Stimulated activated memory B cell treated with anti-CD40 and anti-IgM and Interleukin-4, amounts not matched to agents 10 μg/mL and 1 μg/mL and 100 μg/mL, for 72 hours (primary cell): Measurements from ENCODE around the gene UBASH3A.

Experiments
- ATAC-seq: fragments of 150-1000 bp; cut with Tn5 transposase; 2 replicates; pipeline ENCODE4 v1.10.0; 2021
- H3K27ac Mint-ChIP-seq: one replicate; pipeline ENCODE4 v1.8.0; 2022; ENCODE audit warnings: mild to moderate bottlenecking, mixed read lengths
- H3K27me3 Mint-ChIP-seq: one replicate; pipeline ENCODE4 v1.8.0; 2022; ENCODE audit warnings: mixed read lengths
- H3K36me3 Mint-ChIP-seq: one replicate; pipeline ENCODE4 v1.8.0; 2022; ENCODE audit warnings: mixed read lengths
- H3K4me1 Mint-ChIP-seq: one replicate; pipeline ENCODE4 v1.8.0; 2022; ENCODE audit warnings: mixed read lengths
- H3K4me3 Mint-ChIP-seq: one replicate; pipeline ENCODE4 v1.8.0; 2022; ENCODE audit warnings: mild to moderate bottlenecking, moderate library complexity, mixed read lengths
- H3K9me3 Mint-ChIP-seq: one replicate; pipeline ENCODE4 v1.8.0; 2022; ENCODE audit warnings: mixed read lengths

Gene UBASH3A

DNA sequence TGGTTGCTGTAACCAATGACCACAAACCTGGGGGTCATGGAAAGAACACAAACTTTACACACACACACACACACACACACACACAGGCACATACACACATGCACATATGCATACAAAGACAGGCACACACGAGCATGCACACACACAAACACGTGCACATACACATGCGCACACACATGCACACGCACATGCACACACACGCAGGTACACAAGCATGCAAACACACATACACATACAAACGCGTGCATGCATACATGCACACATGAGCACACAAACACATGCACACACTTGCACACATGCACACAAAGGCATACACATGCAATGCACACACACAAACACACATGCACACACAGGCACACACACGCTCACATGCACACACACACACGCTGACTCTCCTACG is 44.0 kb downstream of the UBASH3A start:
- peaks cover 37% of the 10 kb centered on the region for H3K4me1 Mint-ChIP-seq
- no peaks in the 10 kb centered on the region for H3K9me3 Mint-ChIP-seq
- H3K36me3 Mint-ChIP-seq = no peaks in the 10 kb centered on the region
- H3K27me3 Mint-ChIP-seq = peaks cover 25% of the 10 kb centered on the region
- no peak overlapping the region for H3K4me3 Mint-ChIP-seq
- H3K27ac Mint-ChIP-seq = no peak overlapping the region
- ATAC-seq = no peak

DNA sequence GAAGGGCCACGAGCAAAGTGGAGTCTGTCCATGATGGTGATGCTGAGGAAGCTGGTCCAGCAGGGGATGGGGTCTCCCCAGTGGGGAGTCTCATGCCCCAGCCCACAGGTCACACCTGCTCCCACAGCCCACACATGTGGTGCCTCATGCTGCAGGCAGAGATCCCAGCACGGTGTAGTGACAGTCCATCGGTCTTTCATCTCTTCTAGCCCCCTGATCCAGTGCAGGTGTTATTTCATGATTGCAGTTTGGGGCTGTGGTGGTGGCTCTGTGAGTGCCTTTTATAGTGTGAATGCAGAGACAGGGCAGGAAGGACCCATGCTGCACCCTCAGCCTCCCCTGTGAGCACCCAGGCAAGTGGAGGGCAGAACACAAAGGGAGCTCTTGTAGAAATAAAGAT is 45.0 kb downstream of the UBASH3A start:
- Mint-ChIP-seq H3K27me3 (peaks cover 22% of the 10 kb centered on the region), H3K9me3 (no peaks in the 10 kb centered on the region), H3K36me3 (no peaks in the 10 kb centered on the region), H3K4me1 (peaks cover 40% of the 10 kb centered on the region), H3K4me3 (no peak overlapping the region), H3K27ac (no peak overlapping the region)
- ATAC-seq = no peak

DNA sequence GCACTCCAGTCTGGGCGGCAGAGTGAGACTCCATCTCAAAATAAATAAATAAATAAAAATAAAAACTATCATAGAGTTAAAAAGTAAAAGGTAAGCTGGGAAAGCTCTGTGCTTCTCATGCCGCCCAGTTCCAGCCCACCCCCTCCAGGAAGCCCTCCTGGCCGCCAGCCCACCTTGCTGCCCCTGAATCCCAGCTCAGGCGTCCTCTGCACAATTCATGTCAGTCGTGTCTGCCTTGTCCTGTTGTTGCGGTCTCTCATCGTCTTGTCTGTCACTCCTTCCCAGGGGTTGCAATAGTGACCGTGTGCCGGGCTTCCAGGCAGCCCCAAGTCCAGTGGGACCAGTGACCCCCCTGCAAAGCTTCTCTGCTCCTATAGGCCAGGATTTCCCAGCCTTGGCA is 48.2 kb downstream of the UBASH3A start:
- Mint-ChIP-seq H3K36me3 (no peaks in the 10 kb centered on the region), H3K27ac (no peak overlapping the region), H3K9me3 (no peaks in the 10 kb centered on the region), H3K27me3 (peaks cover 21% of the 10 kb centered on the region), H3K4me3 (no peak overlapping the region), H3K4me1 (peaks cover 25% of the 10 kb centered on the region)
- no peak for ATAC-seq

DNA sequence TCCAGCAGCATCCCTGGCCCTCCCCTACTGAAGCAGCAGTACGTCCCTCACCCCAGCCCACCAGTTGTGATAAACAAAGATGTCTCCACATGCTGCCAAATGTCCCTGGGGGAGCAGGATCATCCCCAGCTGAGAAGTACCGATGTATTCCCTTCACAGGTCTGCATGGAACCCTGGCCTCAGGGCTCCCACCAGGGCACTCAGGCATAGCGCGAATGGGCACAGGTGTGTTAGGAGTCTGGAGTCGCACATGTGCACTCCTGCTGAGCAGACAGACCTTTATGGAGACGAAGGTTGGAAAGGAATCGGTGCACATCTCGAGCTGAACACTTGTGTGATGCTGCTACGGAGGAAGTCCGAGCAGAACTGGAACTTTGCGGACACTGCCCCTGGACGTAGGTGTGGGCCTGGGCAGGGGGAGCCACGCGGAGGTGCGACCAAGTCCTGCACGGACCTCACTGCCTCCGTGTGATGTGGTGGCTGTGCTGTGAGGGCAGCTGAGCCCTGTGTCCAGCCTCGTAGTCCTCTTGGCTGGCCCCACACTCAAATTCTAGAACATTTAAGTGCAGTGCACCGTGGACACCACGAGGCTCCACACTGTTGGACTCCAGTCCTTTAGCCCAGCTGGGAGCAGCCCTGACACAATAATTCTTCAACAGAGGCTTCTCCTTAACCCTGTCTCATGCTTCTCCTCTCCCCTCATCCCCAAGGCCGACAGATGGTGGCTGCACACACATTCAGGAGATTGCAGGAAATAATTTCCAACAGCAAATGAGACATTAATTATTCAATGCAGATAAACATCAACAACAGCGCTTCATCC is 48.9 kb downstream of the UBASH3A start:
- H3K4me3 Mint-ChIP-seq = no peak overlapping the region
- H3K9me3 Mint-ChIP-seq = no peaks in the 10 kb centered on the region
- H3K4me1 Mint-ChIP-seq = peaks cover 25% of the 10 kb centered on the region
- no peaks in the 10 kb centered on the region for H3K36me3 Mint-ChIP-seq
- H3K27me3 Mint-ChIP-seq = peaks cover 21% of the 10 kb centered on the region
- H3K27ac Mint-ChIP-seq = no peak overlapping the region
- no peak for ATAC-seq

DNA sequence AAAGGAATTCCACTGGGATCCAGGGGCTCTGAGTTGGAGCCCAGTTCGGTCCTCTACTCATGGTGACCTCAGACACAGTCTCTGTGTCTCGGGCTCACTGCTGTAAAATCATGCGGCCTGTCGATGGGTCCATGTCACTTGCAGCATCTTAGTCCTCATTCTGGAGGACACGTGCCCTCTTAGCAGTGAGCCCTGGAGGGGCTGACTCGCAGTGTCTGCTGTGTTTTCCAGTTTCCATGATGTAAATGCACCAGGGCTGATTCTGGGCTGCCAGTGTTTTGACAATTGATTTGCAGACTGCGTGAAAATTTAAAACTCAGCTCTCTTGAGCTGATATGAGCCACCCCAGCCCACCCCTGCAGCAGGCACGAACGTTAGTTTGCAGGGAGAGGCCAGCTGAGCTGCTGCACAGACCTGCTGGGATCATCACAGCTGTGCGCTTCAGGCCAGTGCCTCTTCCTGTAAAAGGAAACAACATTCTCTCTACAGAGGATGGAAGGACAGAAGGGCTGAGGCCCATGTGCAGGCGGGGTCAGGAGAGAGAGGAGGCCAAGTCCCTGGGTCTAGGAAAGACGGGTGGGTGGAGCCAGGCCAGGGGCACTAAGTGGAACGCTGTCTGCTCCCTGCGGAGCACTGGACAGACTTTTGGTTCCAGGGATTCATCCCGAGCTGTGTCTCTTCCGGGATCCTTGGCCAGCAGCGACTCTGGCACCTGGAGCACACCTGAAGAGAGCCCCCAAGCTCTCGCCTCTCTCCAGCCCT is 49.7 kb downstream of the UBASH3A start:
- no peaks in the 10 kb centered on the region for H3K36me3 Mint-ChIP-seq
- no peaks in the 10 kb centered on the region for H3K9me3 Mint-ChIP-seq
- no peak overlapping the region for H3K27ac Mint-ChIP-seq
- ATAC-seq = no peak
- peaks cover 25% of the 10 kb centered on the region for H3K4me1 Mint-ChIP-seq
- no peak overlapping the region for H3K4me3 Mint-ChIP-seq
- peaks cover 21% of the 10 kb centered on the region for H3K27me3 Mint-ChIP-seq

DNA sequence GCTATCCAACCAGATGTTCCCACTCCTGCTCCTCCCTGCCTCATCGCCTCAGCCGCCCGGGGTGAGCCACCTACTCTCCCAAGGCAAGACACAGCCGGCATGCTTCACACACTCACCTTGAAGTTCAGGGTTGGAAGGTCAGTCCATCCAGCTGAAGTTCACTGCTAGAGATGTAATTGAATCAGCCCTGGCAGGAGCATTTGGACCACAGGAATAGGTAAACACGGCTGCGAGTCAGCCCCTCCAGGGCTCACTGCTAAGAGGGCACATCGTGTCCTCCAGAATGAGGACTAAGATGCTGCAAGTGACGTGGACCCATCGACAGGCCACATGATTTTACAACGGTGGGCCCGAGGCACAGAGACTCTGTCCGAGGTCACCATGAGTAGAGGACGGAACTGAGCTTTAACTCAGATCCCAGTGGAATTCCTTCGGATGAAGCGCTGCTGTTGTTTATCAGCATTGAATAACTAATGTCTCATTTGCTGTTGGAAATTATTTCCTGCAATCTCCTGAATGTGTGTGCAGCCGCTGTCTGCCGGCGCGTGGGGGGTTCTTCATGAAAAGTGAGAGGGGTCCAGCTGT is 50.4 kb downstream of the UBASH3A start:
- H3K4me1 Mint-ChIP-seq = peaks cover 24% of the 10 kb centered on the region
- no peak overlapping the region for H3K27ac Mint-ChIP-seq

DNA sequence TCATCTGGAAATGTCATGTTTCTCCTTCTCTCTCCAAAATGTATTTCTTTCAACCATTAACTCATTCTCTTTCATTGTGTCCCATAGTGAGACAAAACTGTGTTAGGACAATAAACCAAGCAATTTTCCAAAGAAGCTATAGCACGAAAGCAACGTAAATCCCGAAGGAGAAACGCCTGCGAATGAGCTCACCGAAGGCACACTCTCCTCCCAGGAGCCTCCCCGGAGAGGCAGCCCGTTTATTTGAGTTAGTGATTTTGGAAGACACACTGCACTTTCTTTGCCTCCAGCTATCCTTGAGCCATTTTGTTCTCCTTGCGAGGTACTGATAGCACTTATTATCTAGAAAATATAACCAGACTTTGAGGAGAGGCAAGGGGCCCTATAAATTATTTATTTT is 51.1 kb downstream of the UBASH3A start:
- Mint-ChIP-seq H3K27me3 (peaks cover 21% of the 10 kb centered on the region), H3K9me3 (no peaks in the 10 kb centered on the region), H3K36me3 (no peaks in the 10 kb centered on the region), H3K4me1 (peaks cover 17% of the 10 kb centered on the region), H3K4me3 (no peak overlapping the region), H3K27ac (no peak overlapping the region)
- no peak for ATAC-seq

More for the DNA sequence above, 50.4 kb downstream of the UBASH3A start:
- no peak for ATAC-seq
- H3K4me3 Mint-ChIP-seq = no peak overlapping the region
- no peaks in the 10 kb centered on the region for H3K9me3 Mint-ChIP-seq
- H3K27me3 Mint-ChIP-seq = peaks cover 21% of the 10 kb centered on the region
- H3K36me3 Mint-ChIP-seq = no peaks in the 10 kb centered on the region

DNA sequence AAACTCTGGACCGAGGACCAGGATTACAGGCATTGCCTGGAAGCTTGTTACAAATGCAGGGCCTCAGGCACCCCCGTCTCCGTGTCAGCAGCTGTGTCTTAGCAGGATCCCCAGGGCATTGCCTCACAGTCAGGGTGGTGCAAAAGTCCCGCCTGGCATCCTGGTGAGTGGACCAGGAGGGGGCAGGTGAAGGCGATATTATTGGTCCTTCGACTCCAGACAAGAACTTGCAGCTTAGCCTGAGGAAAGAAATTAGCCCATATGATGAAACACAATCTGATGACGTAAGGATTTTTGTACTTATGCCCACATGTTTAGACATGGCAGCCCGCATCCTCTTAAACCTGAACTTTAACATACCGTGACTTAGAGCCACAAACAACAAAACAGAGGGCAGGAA is 51.5 kb downstream of the UBASH3A start:
- peaks cover 17% of the 10 kb centered on the region for H3K4me1 Mint-ChIP-seq
- H3K36me3 Mint-ChIP-seq = no peaks in the 10 kb centered on the region
- H3K27ac Mint-ChIP-seq = no peak overlapping the region
- H3K9me3 Mint-ChIP-seq = no peaks in the 10 kb centered on the region
- peaks cover 21% of the 10 kb centered on the region for H3K27me3 Mint-ChIP-seq
- no peak for ATAC-seq
- H3K4me3 Mint-ChIP-seq = no peak overlapping the region

DNA sequence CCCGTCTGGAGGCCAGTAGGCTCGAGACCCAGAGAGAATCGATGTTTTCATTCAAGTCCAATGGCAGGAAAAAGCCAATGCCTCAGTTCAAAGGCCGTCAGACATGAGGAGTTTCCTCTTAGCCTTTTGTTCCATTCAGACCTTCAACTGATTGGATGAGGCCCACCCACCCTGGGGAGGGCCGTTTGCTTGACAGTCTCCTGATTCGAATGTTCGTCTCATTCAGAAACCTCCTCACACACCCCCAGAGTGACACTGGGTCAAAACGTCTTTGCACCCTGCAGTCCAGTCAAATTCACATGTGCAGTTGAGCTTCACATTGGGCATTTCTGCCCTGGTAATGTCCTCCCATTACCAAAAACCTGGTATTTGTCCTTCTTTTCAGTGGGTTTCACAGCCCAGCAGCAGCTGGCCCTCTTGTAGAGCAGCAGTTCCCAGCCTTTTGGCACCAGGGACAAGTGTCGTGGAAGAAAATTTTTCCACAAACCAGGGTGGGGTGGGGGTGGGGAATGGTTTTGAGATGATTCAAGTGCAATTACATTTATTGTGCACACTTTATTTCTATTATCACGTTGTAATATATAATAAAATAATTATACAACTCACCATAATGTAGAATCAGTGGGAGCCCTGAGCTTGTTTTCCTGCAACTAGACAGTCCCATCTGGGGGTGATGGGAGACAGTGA is 52.2 kb downstream of the UBASH3A start:
- Mint-ChIP-seq H3K27ac (no peak overlapping the region), H3K9me3 (no peaks in the 10 kb centered on the region), H3K4me3 (no peak overlapping the region), H3K4me1 (peaks cover 17% of the 10 kb centered on the region), H3K27me3 (peaks cover 21% of the 10 kb centered on the region), H3K36me3 (no peaks in the 10 kb centered on the region)
- no peak for ATAC-seq

DNA sequence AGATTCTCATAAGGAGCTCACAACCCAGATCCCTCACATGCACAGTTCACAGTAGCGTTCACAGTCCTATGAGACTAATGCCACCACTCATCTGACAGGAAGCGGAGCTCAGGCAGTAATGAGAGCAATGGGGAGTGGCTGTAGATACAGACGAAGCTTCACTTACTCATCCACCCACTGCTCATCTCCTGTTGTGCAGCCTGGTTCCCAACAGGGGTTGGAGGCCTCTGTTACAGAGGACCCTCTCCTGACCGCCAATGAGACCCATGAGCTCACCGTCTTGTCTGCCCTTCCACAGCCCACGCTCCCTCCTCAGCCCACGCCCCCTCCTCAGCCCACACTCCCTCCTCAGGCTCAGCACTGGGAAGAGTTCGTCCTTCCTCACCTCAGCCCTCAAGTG is 52.8 kb downstream of the UBASH3A start:
- Mint-ChIP-seq H3K36me3 (no peaks in the 10 kb centered on the region), H3K4me3 (no peak overlapping the region), H3K27ac (no peak overlapping the region), H3K4me1 (peaks cover 22% of the 10 kb centered on the region), H3K27me3 (peaks cover 21% of the 10 kb centered on the region), H3K9me3 (no peaks in the 10 kb centered on the region)
- no peak for ATAC-seq

DNA sequence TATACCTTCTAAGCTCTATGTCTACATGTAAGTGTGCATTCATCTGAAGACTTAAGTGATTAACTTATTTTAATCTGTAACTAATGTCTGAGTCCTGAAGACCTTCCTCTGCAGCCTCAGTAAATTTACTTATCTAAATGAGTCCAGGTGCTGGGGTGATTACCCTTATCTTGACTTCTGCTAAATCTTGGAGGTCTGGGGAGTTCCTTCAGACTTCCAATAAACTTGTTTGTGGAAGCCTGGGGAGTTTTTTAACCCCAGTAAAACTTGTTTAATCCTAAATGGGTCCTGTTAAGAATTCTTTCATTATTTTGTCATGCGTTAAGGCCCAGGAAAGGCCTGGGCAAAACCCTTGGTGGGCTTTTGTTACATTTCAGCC is 55.4 kb downstream of the UBASH3A start:
- H3K36me3 Mint-ChIP-seq = no peaks in the 10 kb centered on the region
- peaks cover 12% of the 10 kb centered on the region for H3K27me3 Mint-ChIP-seq
- no peak for ATAC-seq
- H3K27ac Mint-ChIP-seq = no peak overlapping the region
- H3K9me3 Mint-ChIP-seq = peaks cover 4% of the 10 kb centered on the region
- H3K4me1 Mint-ChIP-seq = peaks cover 43% of the 10 kb centered on the region
- H3K4me3 Mint-ChIP-seq = no peak overlapping the region

DNA sequence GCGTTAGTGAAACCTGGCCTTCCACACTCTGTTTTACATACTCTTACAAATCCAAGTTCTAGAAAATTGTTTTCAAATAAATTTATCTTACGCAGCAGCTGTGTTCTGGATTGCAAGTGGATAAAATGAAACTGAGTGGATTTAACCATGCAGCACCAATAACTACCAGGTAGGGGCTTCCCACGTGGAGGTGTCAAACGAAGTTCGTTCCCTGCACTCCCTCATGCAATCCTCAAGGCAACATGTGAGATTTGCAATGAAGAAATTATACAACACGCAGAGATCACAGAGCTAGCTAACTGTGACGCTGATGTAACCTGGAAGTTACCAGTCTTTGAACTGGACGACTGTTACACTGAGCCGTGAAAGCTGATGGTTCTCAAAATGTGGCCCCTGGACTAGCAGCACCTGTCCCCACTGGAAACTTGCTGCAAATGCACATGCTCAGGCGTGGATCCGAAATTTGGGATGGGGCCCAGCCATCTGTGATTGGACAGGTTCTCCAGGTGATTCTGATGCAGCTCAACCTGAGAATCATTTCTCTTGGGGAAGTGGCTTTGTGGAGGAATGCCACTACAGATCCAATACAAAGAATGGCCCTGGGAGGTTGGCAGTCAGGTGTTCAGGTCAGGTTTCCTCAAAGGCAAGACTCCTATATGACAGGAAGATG is 56.0 kb downstream of the UBASH3A start:
- ATAC-seq = no peak
- peaks cover 49% of the 10 kb centered on the region for H3K4me1 Mint-ChIP-seq
- peak overlapping the region; percentile 85 for H3K27ac Mint-ChIP-seq
- no peak overlapping the region for H3K4me3 Mint-ChIP-seq
- peaks cover 5% of the 10 kb centered on the region for H3K27me3 Mint-ChIP-seq
- peaks cover 6% of the 10 kb centered on the region for H3K9me3 Mint-ChIP-seq
- H3K36me3 Mint-ChIP-seq = no peaks in the 10 kb centered on the region

DNA sequence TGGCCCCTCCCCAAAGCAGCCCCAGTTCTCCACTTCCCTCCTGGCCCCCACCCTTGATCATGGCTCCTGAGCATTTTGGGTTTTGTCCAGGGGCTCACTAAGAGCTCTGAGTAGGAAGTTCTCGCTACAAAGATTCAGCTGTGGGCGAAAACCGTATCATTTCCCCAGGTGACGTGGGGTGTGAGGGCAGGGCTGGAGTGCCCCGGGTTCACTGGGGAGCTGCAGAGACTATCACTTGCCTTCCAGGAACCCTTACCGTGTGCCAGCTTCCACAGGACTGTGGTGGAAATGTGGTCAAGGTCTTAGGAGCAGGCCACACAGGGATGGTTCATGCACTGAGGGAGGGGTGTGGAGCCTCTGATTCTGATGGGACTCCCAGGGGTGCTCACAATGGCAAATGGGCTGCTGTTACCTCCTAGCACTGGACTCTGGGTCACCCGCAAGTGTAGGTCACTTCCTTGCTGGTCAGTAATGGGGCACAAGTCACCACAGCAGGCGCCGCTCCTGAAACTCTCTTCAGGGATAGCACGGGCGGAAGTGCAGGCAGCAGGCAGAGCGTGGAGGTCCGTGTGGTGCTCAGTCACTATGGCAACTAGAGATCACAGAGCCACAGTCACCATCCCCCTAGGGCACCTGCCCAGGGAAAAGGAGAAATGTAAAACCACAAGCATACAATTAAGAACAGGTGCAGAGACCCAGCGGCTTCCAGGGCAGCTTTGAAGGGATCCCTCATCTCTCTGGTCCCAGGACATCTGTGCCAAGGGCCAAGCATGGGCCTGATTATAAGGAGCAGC is 56.9 kb downstream of the UBASH3A start:
- Mint-ChIP-seq H3K9me3 (peaks cover 6% of the 10 kb centered on the region), H3K36me3 (no peaks in the 10 kb centered on the region), H3K4me1 (peaks cover 59% of the 10 kb centered on the region), H3K4me3 (peak overlapping the region; percentile 62), H3K27me3 (no peaks in the 10 kb centered on the region), H3K27ac (peak overlapping the region; percentile 85)
- ATAC-seq = peak; percentile 83

DNA sequence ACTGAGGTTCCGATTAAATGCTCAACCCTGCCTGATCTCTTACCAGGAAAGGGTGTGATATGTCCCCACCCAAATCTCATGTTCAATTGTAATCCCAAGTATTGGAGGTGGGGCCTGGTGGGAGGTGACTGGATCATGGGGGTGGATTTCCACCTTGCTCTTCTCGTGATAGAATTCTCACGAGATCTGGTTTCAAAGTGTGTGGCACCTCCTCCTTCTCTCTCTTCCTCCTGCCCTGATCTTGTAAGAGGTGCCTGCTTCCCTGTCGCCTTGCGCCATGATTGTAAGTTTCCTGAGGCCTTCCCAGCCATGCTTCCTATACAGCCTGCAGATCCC is 57.5 kb downstream of the UBASH3A start:
- Mint-ChIP-seq H3K27me3 (no peaks in the 10 kb centered on the region), H3K4me1 (peaks cover 64% of the 10 kb centered on the region), H3K36me3 (no peaks in the 10 kb centered on the region), H3K9me3 (peaks cover 6% of the 10 kb centered on the region), H3K4me3 (peak overlapping the region; percentile 34), H3K27ac (peak overlapping the region; percentile 85)
- peak; percentile 4 for ATAC-seq
